ENCODE data around the gene CD81.
"Not testable (repeated sequence)": the region's sequence is repeated elsewhere in the genome, so short reads cannot be mapped to it uniquely, and the experiment has no call there.

Gene CD81

DNA sequence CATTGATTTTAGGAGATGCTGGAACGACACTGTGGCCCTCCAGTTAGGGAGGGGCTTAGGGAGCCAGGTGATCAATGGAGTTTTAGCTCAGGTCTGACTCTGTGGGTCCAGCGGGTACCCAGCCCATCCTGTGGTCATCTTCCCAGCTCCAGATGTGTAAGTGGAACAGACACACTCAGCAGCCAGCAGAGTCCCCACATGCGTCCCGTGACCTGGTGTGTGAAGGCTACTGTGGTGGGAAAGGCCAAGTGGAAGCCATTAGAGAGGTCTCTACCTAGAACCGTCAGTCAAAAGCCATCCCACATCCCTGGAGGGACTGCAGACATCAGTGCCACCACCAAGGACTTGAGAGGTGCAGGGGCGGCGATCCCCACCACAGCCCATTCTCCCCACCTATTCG, 19.9 kb upstream of the CD81 start:
- no peak for DNase-seq (ENCODE audit: low read depth)

DNA sequence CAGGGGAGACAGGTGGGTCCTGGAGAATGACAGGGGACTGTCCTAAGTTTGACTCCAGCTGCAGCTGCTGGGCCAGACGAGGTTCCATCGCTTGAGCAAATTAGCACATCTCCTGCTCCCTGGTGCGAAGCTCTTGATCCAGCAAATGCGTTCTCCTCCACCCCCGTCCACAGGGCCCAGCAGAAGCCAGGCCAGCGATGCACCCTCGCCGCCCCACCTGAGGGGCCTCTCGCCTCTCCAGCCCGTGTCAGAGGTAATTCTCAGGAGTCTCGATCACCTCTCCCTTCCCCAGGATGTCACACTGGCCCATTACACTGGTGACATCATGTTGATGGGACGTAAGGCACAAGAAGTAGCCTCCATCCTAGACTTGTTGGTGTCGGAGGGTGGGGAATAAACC, 19.5 kb upstream of the CD81 start:
- not testable (repeated sequence) for DNase-seq (ENCODE audit: low read depth)

DNA sequence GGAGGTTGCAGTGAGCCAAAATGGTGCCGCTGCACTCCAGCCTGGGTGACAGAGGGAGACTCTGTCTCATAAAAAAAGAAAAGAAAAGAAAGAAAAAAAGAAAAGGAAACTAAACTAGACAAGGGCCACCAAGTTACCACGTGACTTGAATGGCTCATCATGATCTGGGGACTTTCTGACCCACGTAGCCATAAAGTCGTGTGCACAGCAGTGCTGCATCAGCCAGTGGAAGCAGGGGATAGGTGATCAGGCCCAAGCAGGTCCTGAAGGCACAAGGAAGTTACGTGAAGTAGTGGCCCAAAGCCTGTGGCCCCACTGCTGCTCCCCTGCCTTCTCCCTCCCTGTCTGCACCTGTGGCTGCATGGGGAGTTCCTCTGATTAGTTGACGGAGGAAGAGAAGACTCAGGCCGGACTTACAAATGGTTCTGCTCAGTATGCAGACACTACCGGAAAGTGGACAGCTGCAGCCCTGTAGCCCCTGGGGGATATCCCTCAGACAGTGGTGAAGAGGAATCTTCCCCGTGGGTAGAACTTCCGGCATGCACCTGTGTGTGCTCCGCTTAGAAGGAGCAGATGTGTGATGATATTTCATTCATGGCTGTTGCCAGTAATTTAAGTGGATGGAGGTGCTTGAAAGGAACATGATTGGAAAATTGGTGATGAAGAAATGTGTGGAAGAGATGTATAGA, 18.2 kb upstream of the CD81 start:
- DNase-seq (ENCODE audit: low read depth), result no peak

DNA sequence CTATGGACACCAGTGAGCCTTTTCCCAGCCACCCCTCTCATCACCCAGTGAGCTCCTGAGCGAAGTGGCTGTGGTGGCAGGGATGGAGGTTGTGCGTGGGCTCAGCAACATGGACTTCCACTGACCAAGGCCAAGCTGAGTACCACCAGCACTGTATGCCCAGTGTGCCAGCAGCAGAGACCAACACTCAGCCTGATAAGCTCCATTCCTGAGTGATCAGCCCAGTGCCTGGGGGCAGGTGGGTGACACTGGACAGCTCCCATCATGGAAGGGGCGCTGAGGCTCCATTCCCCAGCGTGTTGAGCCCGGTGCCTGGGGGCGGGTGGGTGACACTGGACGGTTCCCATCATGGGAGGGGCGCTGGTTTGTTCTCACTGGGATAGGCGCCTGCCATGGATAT, 17.6 kb upstream of the CD81 start:
- DNase-seq (ENCODE audit: low read depth), result no peak

DNA sequence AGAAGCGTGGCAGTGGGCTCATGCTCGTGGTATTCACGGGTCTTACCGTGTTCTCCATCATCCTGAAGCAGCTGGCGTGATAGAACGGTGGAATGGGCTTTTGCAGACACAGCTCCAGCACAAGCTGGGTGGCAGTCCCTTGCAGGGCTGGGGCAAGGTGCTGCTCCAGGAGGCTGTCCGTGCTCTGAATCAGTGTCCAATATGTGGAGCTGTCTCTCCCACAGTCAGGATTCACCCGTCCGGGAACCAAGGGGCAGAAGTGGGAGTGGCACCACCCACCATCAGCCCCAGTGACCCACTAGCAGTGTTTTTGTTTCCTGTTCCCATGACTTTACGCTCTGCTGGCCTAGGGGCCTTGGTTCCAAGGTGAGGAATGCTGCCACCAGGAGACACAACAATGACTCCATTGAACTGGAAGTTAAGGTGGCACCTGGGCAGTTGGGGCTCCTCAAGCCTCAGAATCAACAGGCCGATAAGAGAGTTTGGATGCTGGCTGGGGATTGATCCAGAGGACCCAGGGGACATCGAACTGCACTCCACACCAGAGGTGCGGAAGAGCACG, 16.9 kb upstream of the CD81 start:
- no peak for DNase-seq (ENCODE audit: low read depth)

DNA sequence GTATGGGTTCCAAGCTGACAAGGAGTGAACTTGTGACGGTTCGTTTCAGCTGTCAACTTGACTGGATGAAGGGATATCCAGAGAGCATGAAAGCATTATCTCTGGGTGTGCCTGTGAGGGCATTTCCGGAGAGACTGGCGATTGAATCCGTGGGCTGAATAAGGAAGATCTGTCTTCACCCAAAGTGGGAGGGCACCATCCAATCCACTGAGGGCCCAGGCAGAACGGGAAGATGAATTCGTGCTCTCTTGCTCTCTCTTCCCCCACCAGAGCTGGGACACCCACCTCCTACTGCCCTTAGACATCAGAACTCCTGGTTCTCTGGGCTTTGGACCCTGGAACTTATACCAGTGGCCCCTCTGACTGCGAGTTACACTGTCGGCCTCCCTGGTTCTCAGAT, 15.5 kb upstream of the CD81 start:
- no peak for DNase-seq (ENCODE audit: low read depth)

DNA sequence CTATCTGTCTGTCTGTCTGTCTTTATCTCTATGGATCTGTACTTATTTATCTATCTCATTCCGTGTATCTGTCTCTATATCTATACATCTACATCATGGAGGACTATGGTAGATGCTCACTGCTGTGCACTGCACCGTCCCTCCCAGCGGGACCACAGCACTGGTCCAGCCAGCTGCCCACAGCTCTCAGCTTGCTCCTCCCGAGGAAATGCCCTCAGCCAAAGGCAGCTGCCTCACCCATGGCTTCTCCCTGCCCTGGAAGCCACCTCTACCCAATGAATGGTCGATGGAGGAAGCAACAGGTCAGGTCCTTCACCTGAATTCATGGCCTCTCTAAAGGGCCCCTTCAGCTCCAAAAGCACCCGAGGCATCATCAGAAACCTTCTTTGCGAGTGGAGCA, 14.7 kb upstream of the CD81 start:
- no peak for DNase-seq (ENCODE audit: low read depth)

DNA sequence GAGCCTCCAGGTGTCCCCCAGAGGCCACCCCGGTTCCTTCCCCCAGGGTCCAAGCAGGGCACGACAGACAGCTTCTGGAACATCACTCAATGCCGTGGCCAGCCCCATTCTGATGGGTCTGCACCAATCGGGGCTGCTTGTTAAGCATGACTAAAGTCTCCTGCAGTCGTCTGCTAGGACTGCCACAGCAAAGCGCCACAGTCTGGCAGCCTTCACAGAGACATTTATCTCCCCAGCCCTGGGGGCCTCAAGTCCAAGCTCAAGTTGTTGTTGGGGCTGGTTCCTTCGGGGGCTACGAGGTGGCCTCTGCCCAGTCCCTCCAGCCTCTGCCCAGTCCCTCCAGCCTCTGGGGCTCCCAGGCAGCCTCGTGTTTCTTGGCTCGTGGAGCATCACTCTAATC, 14.0 kb upstream of the CD81 start:
- no peak for DNase-seq (ENCODE audit: low read depth)

DNA sequence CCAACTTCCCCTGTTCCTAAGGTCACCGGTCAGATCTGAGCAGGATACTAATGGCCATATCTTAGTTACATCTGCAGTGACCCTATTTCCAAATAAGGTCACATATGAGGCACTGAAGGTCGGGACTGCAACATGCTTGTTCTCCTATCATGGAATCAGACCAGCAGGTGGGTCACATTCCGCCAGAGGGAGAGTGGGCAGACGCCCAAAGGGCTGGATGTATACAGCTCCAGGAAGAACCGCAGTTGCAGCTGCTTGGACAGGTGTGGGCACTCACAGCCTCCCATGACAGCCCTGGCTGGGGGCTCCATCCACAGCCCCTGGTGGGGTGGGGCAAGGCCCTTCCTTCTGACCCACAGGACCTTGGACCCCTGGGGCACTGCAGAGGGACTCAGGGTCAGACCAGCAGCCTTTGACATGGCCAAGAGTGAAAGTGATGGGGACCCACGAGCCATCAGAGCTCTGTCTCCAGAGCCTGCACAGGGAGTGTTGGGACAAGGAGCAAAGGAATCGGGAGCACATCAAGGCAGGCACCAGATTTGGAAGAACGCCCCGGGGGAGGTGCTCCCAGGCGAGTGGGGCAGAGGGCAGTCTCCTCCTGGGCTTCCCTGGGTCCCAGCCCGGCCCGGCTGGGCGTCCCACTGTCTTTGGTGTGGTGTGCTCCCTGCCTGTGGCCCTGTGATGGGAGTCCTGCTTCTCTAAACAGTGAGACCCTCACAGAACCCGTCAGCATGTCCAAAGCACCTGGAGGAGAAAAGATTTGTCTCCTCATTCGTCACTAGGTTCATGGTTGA, 13.3 kb upstream of the CD81 start:
- no peak for DNase-seq (ENCODE audit: low read depth)

DNA sequence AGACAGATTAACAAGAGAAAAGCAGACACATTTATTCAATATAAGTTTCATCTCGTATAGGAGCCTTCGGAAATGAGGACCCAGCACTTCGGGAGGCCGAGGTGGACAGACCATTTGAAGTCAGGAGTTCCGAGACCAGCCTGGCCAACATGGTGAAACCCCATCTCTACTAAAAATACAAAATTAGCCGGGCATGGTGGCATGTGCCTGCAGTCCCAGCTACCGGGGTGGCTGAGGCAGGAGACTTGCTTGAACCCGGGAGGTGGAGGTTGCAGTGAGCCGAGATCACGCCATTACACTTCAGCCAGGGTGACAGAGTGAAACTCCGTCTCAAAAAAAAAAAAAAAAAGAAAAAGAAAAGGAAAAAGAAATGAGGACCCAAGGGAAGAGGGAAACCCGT, 12.7 kb upstream of the CD81 start:
- DNase-seq (ENCODE audit: low read depth), result not testable (repeated sequence)

DNA sequence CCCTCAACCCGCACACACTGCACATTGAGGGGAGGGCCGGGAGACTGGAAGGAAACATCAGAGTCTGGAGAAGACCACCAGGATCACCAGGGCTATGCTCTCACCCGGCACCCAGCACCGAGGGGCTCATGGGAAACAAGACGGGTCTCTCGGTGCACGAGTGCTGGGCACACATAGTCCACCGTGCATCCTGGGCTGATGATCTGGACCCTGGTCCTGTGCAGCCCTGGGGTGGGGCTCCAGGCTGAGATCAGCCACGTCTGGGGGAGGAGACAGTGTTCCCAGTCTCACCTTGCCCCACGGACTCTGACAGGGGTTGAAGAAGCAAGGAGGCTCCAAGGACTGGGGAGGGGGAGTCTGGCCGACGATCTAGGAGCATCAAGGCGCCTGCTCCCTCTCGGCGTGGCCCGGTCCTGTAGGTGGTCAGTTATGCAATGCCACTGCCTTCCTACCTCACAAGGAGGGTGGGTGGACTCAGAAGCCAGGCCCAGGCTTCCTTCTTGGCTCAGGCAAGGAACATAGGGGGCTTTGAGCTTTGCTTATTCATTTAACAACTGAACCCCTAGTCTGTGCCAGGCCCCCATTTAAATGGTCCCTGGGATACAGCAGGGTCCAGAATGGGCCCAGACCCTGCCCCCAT, 11.4 kb upstream of the CD81 start:
- no peak for DNase-seq (ENCODE audit: low read depth)

DNA sequence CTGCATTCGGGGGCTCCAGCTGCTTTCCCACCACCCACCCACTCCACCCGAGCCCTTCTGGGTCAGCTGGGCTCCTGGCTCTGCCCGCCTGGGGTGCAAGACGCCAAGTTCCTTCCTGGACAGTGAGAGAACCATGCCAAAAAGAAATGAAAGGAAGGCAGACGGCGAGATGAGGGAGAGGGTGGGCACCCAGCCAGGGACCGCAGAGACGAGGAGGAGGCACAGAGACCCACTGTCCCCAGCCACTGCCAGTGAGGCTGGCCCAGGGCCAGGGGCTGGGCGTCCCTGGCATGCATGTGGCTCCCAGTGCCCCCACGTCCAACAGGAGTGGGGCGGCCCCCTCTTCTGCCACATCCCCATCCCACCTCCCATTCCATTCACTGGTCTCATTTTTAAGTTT, 10.8 kb upstream of the CD81 start:
- no peak for DNase-seq (ENCODE audit: low read depth)

DNA sequence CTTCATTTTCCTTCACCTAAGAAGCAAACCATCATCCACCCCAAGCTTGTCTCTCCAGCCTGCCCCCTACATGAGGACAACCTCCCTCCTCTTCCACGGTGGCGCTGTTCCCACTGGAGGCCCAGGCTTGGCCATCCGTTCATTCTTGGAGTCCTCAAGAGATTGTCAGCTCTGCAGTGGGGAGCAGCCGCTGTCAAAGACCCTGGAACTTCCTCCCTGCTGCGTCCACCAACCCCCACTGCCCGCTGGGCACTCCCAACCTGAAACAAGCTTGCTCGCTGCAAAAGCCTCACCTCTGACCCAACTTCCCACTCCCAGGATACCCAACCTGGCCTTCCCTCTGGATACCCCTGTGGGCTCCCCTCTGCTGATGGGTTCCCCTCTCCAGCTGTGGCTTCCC, 10.4 kb upstream of the CD81 start:
- DNase-seq (ENCODE audit: low read depth), result no peak

DNA sequence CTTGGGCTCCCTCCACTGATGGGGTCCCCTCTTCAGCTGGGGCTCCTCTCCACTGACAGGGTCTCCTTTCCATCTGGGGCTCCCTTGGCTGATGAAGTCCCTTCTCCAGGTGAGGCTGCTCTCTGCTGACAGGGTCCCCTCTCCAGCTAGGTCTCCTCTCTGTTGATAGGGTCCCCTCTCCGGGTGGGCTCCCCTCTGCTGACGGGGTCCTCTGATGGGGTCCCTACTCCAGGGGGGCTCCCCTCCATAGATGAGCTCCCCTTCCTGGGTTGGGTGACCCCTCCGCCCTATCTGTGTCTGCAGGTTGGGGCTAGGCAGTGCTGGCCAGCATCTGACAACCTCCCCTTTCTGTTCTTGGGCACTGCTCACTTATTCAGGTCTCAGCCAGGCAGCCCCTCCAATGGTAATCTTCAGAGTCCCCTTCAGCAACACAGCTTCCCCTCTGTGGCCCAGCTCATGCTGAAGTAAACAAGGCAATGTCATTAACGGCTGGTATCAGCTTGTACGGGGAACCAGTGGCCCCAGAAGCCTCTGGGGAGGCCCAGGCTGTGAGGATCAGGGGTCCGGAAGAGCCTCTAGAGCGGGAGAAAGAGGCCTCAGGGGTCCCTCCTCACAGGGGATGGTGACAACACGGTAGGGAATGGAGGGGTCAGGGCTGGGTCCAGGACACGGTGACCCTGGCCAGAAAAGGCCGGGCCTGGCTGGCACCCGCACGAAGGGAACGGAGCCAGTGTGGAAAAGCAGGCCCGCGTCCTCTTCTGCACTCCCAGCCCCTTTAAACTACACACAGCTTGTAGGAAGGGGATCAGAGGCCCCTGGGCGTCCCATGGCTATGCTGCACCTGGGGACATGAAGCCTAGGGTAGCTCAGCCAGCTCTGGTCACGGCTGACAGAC, 9.6 kb upstream of the CD81 start:
- no peak for DNase-seq (ENCODE audit: low read depth)

DNA sequence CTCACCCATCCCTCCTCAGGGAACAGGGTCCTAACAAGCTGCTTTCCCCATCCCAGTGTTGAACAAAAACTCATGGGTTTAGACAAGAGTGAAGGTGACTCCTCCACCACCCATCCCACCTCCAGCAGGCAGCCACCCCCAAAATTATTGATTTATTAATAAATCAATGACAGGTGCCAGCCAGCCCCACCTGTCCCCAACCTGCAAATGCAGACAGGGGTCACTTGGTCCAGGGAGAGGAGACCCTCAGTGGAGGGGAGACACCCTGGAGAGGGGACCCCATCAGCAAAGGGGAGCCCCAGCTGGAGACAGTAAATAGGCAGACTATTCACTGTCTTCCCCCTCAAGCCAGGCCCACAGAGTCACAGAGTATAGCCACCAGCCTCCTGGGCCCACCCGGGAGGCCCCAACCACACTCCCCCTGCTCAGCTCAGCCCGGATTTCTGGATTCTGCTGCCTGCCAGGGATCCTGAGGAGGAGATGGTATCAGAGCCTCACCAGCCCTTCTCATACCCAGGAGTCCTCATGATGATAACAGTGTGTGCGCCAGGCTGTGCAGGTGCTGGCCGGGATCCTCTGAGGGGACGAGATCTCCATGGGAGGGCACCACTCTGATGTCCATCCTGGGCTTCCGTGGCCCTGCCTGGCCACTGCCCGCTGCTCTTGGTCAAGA, 8.8 kb upstream of the CD81 start:
- no peak for DNase-seq (ENCODE audit: low read depth)

DNA sequence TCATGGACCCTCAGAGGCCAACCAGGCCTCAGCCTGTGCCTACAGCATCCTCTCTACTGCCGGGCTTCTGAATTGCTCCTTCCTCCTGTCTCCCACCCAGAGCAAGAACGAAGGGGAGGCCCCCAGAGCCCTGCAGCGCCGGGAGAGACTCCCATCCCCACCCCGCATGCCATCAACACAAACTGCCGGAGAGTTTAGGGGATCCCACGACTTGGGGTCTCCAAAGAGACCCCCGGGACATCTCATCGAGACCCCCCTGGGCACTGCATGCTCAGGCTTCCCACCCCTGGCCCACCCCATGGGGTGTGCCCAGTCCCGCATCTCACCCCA, 8.3 kb upstream of the CD81 start:
- no peak for DNase-seq (ENCODE audit: low read depth)

DNA sequence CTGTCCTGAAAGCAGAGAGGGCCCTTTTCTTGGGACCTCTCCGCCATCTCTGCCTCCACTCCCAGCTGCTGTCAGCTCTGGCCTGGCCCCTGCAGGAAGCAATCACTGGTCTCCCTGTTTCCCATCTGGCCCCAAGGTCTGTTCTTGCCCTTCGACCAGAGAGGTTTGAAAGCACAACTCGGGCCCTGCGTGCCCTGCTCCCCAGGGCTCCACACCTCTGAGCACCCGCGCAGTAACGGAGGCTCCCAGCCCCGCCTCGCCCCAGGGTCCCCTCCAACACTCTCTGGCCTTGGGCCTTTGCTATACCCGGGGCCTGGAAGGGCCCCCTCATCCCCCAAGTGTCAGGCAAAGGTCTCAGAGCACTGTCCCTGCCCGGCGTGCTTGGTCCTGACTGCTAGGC, 7.8 kb upstream of the CD81 start:
- DNase-seq (ENCODE audit: low read depth), result no peak

DNA sequence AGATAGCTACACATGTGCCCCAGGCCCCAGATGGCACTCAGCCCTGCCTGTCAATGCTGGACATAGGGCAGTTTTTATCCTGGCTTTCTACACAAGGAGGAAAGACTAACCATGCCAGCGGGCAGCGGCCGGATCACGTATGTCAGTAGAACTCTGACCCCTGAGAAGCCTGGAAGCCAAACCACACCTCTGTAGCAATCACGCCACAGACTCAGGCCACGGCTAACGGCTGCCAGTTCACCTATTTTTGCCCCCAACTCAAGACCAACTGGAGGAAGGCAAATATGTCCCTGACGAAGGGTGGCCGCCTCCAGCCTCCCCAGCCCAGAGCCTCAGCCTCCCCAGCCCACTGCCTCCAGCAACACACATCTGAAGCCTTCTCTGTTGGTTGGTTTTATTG, 7.2 kb upstream of the CD81 start:
- DNase-seq (ENCODE audit: low read depth), result no peak

DNA sequence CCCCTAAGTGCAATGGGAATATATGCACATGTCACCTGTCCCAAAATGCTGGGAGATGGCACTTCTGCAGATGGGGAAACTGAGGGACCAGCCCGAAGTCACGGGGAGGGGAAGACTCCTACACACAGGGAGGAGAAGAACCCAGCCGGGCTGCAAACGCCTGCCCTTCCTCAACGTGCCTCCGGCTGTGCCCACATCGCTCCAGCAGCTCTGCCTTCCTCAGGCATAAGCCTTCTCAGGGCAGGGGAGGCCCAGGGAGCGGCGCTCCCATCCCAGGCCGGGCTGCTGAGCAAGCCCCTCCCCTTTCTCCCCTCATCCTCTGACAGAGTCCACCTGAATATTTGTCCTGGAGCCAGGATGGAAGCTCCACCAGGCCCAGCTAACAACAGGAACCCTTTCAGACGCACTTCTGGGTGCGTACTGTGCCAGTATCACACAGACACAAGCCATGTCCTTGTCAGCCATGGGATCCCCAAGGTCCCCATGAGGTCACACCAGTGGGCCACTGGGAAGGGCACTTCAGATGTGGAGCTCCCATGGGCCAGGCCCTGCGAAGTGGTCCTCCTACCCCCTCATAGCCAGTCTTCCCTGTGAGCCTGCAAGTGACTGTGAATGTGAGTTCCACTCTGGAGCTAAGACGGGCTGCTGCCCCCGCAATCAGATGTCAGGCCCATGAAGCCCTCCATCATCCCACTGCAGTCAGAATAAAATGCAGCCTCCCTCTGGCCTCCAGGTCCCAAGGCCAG, 2.5 kb upstream of the CD81 start:
- DNase-seq (ENCODE audit: low read depth), result no peak

DNA sequence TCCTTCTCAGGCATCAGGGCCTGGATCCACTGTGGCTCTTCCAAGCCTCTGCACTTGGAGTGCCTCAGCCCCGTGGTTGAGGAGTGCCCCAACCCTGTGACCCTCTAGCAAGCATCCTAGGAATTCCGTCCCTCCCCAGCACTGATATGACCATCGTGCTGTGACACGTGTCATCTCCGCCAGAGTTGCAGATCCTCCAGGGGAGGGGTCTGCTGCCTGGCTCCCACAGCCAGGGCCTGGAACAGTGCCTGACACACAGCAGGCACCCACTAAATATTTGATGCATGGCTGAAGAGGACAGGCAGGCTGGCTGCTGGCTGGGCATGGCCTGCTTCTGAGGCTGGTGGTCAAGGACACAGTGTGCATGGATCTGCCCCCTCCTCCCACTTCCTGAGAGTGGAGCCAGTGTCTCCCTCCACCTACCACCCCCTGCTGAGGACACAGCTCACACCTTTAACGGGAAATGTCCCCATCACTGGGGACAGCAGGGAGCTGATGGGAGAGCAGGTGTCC, 1.7 kb upstream of the CD81 start:
- no peak for DNase-seq (ENCODE audit: low read depth)

Data from T follicular helper cell (primary cell).